ENCODE measurements around the gene CEP95. TPM values are rescaled to one million over a fixed set of nuclear protein-coding genes. Genes with fewer than 3 reads are reported as not detected.
A peak's percentile ranks its signal among the peaks of the same experiment; 100 is the strongest.
"Not testable (repeated sequence)": the region's sequence is repeated elsewhere in the genome, so short reads cannot be mapped to it uniquely, and the experiment has no call there.

The CEP95 gene
- total RNA-seq, 2 donors from 2014 or later, result 130 to 143 TPM

GRCh38 chr17:64477849-64478248 is 28.9 kb upstream of the CEP95 start:
- no peaks in the 10 kb centered on the region for H3K4me1 Mint-ChIP-seq
- H3K27ac Mint-ChIP-seq, result no peak overlapping the region
- peaks cover 2% of the 10 kb centered on the region for H3K36me3 Mint-ChIP-seq (ENCODE audit: low read depth)
- H3K9me3 ChIP-seq (ENCODE audit: control insufficient read depth, low read length, poor library complexity, severe bottlenecking), result no peaks in the 10 kb centered on the region
- no peak for ATAC-seq
- DNase-seq, result no peak
- no peak overlapping the region for H3K4me3 Mint-ChIP-seq
- no peaks in the 10 kb centered on the region for H3K27me3 Mint-ChIP-seq

DNA sequence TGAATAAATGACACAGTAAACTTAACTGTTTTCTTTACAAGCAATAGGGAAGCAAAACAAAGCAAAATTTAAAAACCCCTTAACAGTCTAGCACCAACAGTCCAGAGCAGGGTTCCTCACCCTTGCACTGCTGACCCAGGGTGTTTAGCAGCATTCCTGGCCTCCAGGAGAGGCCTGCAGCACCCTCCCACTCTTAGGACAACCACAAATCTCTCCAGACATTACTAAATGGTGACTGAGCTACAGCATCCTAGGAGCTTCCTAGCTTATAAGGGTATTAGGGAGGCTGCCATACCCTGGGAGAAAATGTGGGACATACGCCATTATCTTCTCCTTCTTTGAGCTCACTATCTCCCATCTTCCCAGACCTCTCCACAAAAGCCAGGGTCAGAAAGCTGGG is 25.8 kb upstream of the CEP95 start:
- H3K27ac Mint-ChIP-seq, result no peak overlapping the region
- H3K4me1 Mint-ChIP-seq, result peaks cover 11% of the 10 kb centered on the region
- DNase-seq, result no peak
- no peaks in the 10 kb centered on the region for H3K9me3 ChIP-seq (ENCODE audit: control insufficient read depth, low read length, poor library complexity, severe bottlenecking)
- H3K36me3 Mint-ChIP-seq (ENCODE audit: low read depth), result peaks cover 2% of the 10 kb centered on the region
- H3K4me3 Mint-ChIP-seq, result no peak overlapping the region
- H3K27me3 Mint-ChIP-seq, result no peaks in the 10 kb centered on the region
- no peak for ATAC-seq

- Mint-ChIP-seq H3K27me3 (no peaks in the 10 kb centered on the region), H3K27ac (peak overlapping the region; percentile 74), H3K4me3 (no peak overlapping the region), H3K4me1 (peaks cover 13% of the 10 kb centered on the region), H3K36me3 (ENCODE audit: low read depth) (peaks cover 2% of the 10 kb centered on the region)
- ATAC-seq (no peak), DNase-seq (no peak)
- H3K9me3 ChIP-seq (ENCODE audit: control insufficient read depth, low read length, poor library complexity, severe bottlenecking), result no peaks in the 10 kb centered on the region
Observed at GRCh38 chr17:64484380-64484779, 22.4 kb upstream of the CEP95 start.

- no peak overlapping the region for H3K4me3 Mint-ChIP-seq
- no peaks in the 10 kb centered on the region for H3K9me3 ChIP-seq (ENCODE audit: control insufficient read depth, low read length, poor library complexity, severe bottlenecking)
- peaks cover 16% of the 10 kb centered on the region for H3K4me1 Mint-ChIP-seq
- no peak overlapping the region for H3K27ac Mint-ChIP-seq
- H3K36me3 Mint-ChIP-seq (ENCODE audit: low read depth), result no peaks in the 10 kb centered on the region
- DNase-seq (no peak), ATAC-seq (no peak)
- H3K27me3 Mint-ChIP-seq, result no peaks in the 10 kb centered on the region
Observed at GRCh38 chr17:64488301-64488700, 18.5 kb upstream of the CEP95 start.

DNA sequence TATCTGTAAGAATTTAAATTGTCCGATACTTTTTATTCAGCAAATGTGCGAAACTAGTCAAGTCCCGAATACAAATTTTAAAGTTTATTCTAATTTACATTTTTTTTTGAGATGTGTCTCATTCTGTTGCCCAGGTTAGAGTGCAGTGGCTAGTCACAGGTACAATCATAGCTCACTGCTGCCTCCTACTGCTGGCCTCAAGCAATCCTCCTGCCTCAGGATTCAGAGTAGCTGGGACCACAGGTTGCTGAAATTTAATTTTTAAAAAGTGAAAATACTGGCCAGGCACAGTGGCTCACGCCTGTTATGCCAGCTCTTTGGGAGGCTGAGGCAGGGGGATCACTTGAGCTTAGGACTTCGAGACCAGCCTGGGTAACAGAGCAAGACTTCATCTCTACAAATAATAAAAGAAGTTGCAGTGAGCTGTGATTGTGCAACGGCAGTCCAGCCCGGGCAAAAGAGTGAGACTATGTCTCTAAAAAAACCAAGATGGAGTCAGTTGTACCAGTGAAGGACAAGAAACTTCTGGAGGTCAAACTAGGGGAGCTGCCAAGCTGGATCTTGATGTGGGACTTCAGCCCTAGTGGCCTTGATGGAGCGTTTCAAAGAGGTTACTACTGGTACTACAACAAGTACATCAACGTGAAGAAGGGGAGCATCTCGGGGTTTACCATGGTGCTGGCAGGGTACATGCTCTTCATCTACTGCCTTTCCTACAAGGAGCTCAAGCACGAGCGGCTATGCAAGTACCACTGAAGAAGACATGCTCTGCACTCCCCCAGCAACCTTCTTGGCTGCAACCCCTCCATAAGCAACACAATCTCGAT is 15.5 kb upstream of the CEP95 start:
- Mint-ChIP-seq H3K36me3 (ENCODE audit: low read depth) (no peaks in the 10 kb centered on the region), H3K4me3 (no peak overlapping the region), H3K27ac (no peak overlapping the region), H3K4me1 (peaks cover 18% of the 10 kb centered on the region), H3K27me3 (no peaks in the 10 kb centered on the region)
- ATAC-seq (peak; percentile 78), DNase-seq (peak in 1 of 3 donors; percentile 45)
- H3K9me3 ChIP-seq (ENCODE audit: control insufficient read depth, low read length, poor library complexity, severe bottlenecking), result no peaks in the 10 kb centered on the region

DNA sequence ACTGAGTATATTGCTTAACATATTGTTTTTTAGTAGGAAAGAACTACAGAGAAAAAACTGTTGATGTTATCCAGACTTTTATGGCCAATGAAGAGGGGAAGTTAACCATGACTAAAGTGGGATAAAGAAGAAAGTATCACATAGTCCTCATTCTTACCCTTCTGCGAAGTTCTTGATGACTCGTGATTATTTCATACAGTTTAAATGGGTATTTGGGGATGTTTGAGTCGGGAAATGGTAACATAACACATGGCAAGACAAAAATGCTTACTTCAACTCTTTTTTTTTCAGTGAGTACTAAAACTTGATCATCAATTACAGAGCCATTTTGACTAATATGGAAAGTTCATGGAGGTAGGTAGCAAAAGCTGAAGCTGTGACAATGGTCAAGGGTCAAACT is 14.8 kb upstream of the CEP95 start:
- Mint-ChIP-seq H3K27me3 (no peaks in the 10 kb centered on the region), H3K4me3 (no peak overlapping the region)
- no peak for ATAC-seq

DNA sequence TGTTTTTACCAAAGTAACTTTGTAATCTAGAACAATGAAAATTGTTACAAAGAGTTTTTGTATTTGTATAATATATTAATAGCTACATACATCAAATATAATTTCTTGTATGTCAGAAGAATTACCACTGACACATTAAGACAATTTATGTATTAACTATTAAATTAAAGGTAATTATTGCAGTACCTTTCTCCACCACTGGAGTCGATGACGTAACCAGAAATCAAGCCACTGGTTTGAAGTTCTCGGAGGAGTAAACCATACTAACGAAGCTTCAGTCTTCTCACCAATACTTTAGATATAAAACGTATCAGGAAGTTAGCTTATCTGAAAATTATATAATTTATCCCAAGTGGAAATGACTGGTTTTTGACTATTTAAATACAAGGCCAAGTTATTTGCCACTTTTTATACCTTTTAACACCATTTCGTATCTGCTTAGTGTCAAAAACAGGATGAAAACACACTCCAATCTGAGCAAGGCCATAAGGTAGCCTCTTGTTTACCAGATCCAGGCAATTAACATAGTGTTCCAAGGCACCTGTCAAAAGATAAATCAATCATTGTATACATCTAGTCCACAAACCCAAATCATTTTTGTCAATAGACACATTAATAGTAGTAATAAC is 14.2 kb upstream of the CEP95 start:
- no peaks in the 10 kb centered on the region for H3K9me3 ChIP-seq (ENCODE audit: control insufficient read depth, low read length, poor library complexity, severe bottlenecking)
- DNase-seq (no peak), ATAC-seq (no peak)
- H3K27ac Mint-ChIP-seq, result peak overlapping the region; percentile 11
- peaks cover 32% of the 10 kb centered on the region for H3K4me1 Mint-ChIP-seq
- H3K27me3 Mint-ChIP-seq, result no peaks in the 10 kb centered on the region
- peaks cover 6% of the 10 kb centered on the region for H3K36me3 Mint-ChIP-seq (ENCODE audit: low read depth)
- no peak overlapping the region for H3K4me3 Mint-ChIP-seq

More for the DNA sequence above, 14.8 kb upstream of the CEP95 start:
- H3K9me3 ChIP-seq (ENCODE audit: control insufficient read depth, low read length, poor library complexity, severe bottlenecking), result no peaks in the 10 kb centered on the region
- Mint-ChIP-seq H3K27ac (no peak overlapping the region), H3K4me1 (peaks cover 26% of the 10 kb centered on the region), H3K36me3 (ENCODE audit: low read depth) (peaks cover 3% of the 10 kb centered on the region)
- DNase-seq, result no peak

- peaks cover 6% of the 10 kb centered on the region for H3K36me3 Mint-ChIP-seq (ENCODE audit: low read depth)
- DNase-seq (no peak), ATAC-seq (no peak)
- H3K9me3 ChIP-seq (ENCODE audit: control insufficient read depth, low read length, poor library complexity, severe bottlenecking), result no peaks in the 10 kb centered on the region
- H3K4me1 Mint-ChIP-seq, result peaks cover 40% of the 10 kb centered on the region
- peak overlapping the region; percentile 76 for H3K27ac Mint-ChIP-seq
- no peaks in the 10 kb centered on the region for H3K27me3 Mint-ChIP-seq
- peak overlapping the region; percentile 66 for H3K4me3 Mint-ChIP-seq
Observed at GRCh38 chr17:64494121-64494520, 12.7 kb upstream of the CEP95 start.

DNA sequence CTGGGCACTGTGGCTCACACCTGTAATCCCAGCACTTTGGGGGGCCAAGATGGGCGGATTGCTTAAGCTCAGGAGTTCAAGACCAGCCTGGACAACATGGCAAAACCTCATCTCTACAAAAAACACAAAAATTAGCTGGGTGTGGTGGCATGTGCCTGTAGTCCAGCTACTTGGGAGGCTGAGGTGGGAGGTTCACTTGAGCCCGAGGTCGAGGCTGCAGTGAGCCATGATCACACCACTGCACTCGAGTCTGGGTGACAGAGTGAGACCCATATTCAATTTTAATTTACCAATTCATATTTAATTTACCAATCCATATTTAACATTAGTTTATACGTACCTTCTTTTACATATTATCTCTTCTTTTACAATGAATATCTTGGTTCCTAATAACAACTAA is 11.5 kb upstream of the CEP95 start:
- not testable (repeated sequence) for DNase-seq; ATAC-seq; H3K36me3 Mint-ChIP-seq (ENCODE audit: low read depth); H3K9me3 ChIP-seq (ENCODE audit: control insufficient read depth, low read length, poor library complexity, severe bottlenecking); H3K27ac Mint-ChIP-seq; H3K27me3 Mint-ChIP-seq
- peak overlapping the region; percentile 66 for H3K4me3 Mint-ChIP-seq
- peaks cover 49% of the 10 kb centered on the region for H3K4me1 Mint-ChIP-seq

GRCh38 chr17:64496348-64496785 is 10.4 kb upstream of the CEP95 start:
- ATAC-seq (no peak), DNase-seq (no peak)
- Mint-ChIP-seq H3K27me3 (no peaks in the 10 kb centered on the region), H3K4me3 (peak overlapping the region; percentile 100), H3K4me1 (peaks cover 58% of the 10 kb centered on the region), H3K36me3 (ENCODE audit: low read depth) (peaks cover 15% of the 10 kb centered on the region), H3K27ac (peak overlapping the region; percentile 100)
- no peaks in the 10 kb centered on the region for H3K9me3 ChIP-seq (ENCODE audit: control insufficient read depth, low read length, poor library complexity, severe bottlenecking)

DNA sequence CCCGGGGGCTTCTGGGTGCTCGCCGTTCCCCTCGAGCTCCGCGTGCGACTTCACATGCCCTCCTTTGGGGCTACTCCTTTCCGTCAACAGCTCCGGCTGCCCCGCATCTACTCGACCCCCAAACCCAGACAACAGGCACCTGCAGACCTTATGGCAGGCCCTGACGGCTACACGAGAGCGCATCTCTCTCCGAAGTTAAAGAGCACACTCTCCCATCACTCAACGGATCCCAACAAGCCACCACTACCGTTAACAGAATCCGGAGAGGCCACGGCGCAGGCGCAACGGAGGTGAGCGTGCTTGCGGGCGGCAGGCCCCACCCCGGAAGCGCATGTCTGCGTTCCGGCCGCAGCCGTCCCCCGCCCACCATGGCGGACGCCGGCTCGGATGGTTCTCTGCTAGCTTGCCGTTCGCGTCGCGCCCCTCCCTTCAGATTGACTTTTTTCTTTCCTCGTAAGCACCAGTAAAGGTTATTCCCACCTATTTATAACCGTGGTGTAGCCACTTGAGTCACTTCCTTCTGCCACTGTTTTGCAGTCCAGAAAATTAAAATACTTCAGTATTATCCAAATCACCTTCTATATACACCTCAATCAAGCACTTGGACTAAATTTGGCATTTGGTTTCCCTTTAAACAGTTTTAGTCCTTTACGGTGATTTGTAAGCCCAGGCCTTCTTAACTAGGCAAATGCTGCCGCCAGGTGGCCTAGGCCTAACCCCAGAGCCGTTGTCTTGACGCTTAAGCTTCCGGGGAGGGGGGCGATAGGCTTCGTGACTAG is 9.8 kb upstream of the CEP95 start, which contains the start of gene POLG2:
POLG2 (minus strand) TSS at position 269 of the 779 bp plus-strand sequence; CDS start at position 183, 86 bp downstream.
- peak within 1 kb of the TSS; percentile 100 for H3K4me3 Mint-ChIP-seq
- no peaks in the 10 kb centered on the region for H3K9me3 ChIP-seq (ENCODE audit: control insufficient read depth, low read length, poor library complexity, severe bottlenecking)
- H3K27me3 Mint-ChIP-seq, result no peaks in the 10 kb centered on the region
- H3K36me3 Mint-ChIP-seq (ENCODE audit: low read depth), result peaks cover 15% of the 10 kb centered on the region
- peaks cover 62% of the 10 kb centered on the region for H3K4me1 Mint-ChIP-seq
- ATAC-seq (peak; percentile 82), DNase-seq (peak; percentile 95 to 97 (median 95))
- peak within 1 kb of the TSS; percentile 100 for H3K27ac Mint-ChIP-seq

GRCh38 chr17:64497565-64498035 is 9.2 kb upstream of the CEP95 start:
- H3K36me3 Mint-ChIP-seq (ENCODE audit: low read depth), result peaks cover 17% of the 10 kb centered on the region
- H3K4me3 Mint-ChIP-seq, result peak overlapping the region; percentile 100
- H3K4me1 Mint-ChIP-seq, result peaks cover 67% of the 10 kb centered on the region
- H3K27ac Mint-ChIP-seq, result peak overlapping the region; percentile 100
- no peaks in the 10 kb centered on the region for H3K9me3 ChIP-seq (ENCODE audit: control insufficient read depth, low read length, poor library complexity, severe bottlenecking)
- DNase-seq (no peak), ATAC-seq (no peak)
- H3K27me3 Mint-ChIP-seq, result no peaks in the 10 kb centered on the region
